IPS-NIHi11 (cell line): ENCODE measurements around the gene GPR180.
"Not testable (repeated sequence)": the region's sequence is repeated elsewhere in the genome, so short reads cannot be mapped to it uniquely, and the experiment has no call there.

Experiments
- DNase-seq: peaks from one replicate; pipeline ENCODE4 v3.0.0; 2012; ENCODE audit warnings: mixed read lengths, low spot score

GPR180 gene

GRCh38 chr13:94596575-94596971 is 5.1 kb upstream of the GPR180 start:
- no peak for DNase-seq

- no peak for DNase-seq
These were observed 3.4 kb upstream of the GPR180 start for GRCh38 chr13:94598281-94598680.

GRCh38 chr13:94599877-94600276 is 1.8 kb upstream of the GPR180 start:
- DNase-seq = no peak

- no peak for DNase-seq
These were observed 810 bp downstream of the GPR180 start for GRCh38 chr13:94602467-94602866.

GRCh38 chr13:94607056-94607455 is 5.4 kb downstream of the GPR180 start:
- no peak for DNase-seq

GRCh38 chr13:94607939-94608338 is 6.3 kb downstream of the GPR180 start:
- no peak for DNase-seq

- DNase-seq = no peak
These were observed 6.9 kb downstream of the GPR180 start for GRCh38 chr13:94608586-94608985.

GRCh38 chr13:94609196-94609595 is 7.5 kb downstream of the GPR180 start:
- no peak for DNase-seq

- DNase-seq = no peak
These were observed 8.8 kb downstream of the GPR180 start for GRCh38 chr13:94610475-94610874.

- no peak for DNase-seq
These were observed 10.4 kb downstream of the GPR180 start for GRCh38 chr13:94612050-94612449.

GRCh38 chr13:94613051-94613450 is 11.4 kb downstream of the GPR180 start:
- no peak for DNase-seq

GRCh38 chr13:94617389-94618000 is 15.8 kb downstream of the GPR180 start:
- no peak for DNase-seq

GRCh38 chr13:94620286-94620896 is 18.7 kb downstream of the GPR180 start:
- DNase-seq = peak; percentile 70

GRCh38 chr13:94622344-94622743 is 20.7 kb downstream of the GPR180 start:
- no peak for DNase-seq

GRCh38 chr13:94623316-94623715 is 21.7 kb downstream of the GPR180 start:
- no peak for DNase-seq

GRCh38 chr13:94630858-94631257 is 29.2 kb downstream of the GPR180 start:
- no peak for DNase-seq

- DNase-seq = peak; percentile 18
These were observed 30.7 kb downstream of the GPR180 start for GRCh38 chr13:94632226-94632980.

- DNase-seq = not testable (repeated sequence)
These were observed 34.4 kb downstream of the GPR180 start for GRCh38 chr13:94636096-94636495.

- DNase-seq = no peak
These were observed 35.4 kb downstream of the GPR180 start for GRCh38 chr13:94636942-94637578.

GRCh38 chr13:94637677-94638076 is 36.0 kb downstream of the GPR180 start:
- DNase-seq = not testable (repeated sequence)

- DNase-seq = no peak
These were observed 39.1 kb downstream of the GPR180 start for GRCh38 chr13:94640721-94641120.

GRCh38 chr13:94641409-94641941 is 39.8 kb downstream of the GPR180 start:
- no peak for DNase-seq

- DNase-seq = no peak
These were observed 45.2 kb downstream of the GPR180 start for GRCh38 chr13:94646904-94647303.
